Trophoblast cell (in vitro differentiated cells and primary cell): Measurements from ENCODE around the gene DDX20.
A peak's percentile ranks its signal among the peaks of the same experiment; 100 is the strongest.

Experiments used
- DNase-seq, 2 donors: peaks; one replicate each; pipeline ENCODE4 v3.0.0-alpha.2; 2016
- H2AFZ ChIP-seq: 2 replicates; pipeline ENCODE4 v1.6.1; 2013; ENCODE audit warnings: low read length, moderate library complexity, mild to moderate bottlenecking; ENCODE audit not compliant: insufficient read depth, poor library complexity
- H2AK5ac ChIP-seq: 2 replicates; pipeline ENCODE4 v1.6.1; 2013; ENCODE audit warnings: mild to moderate bottlenecking, low read length
- H2BK120ac ChIP-seq: 2 replicates; pipeline ENCODE4 v1.6.1; 2013; ENCODE audit warnings: low read length, mild to moderate bottlenecking, moderate library complexity; ENCODE audit not compliant: insufficient read depth, poor library complexity
- H2BK12ac ChIP-seq: 2 replicates; pipeline ENCODE4 v1.6.1; 2013; ENCODE audit warnings: mild to moderate bottlenecking, low read length, moderate library complexity
- H2BK5ac ChIP-seq: 2 replicates; pipeline ENCODE4 v1.6.1; 2013; ENCODE audit warnings: low read length, low read depth, moderate library complexity, mild to moderate bottlenecking; ENCODE audit not compliant: poor library complexity
- H3K14ac ChIP-seq: 2 replicates; pipeline ENCODE4 v1.6.1; 2013; ENCODE audit warnings: mild to moderate bottlenecking, low read length
- H3K18ac ChIP-seq: 2 replicates; pipeline ENCODE4 v1.6.1; 2013; ENCODE audit warnings: mild to moderate bottlenecking, low read length
- H3K23ac ChIP-seq: 2 replicates; pipeline ENCODE4 v1.6.1; 2013; ENCODE audit warnings: low read length
- H3K27ac ChIP-seq: 2 replicates; pipeline ENCODE4 v1.5.1; 2013; ENCODE audit warnings: low read depth, mild to moderate bottlenecking, inconsistent platforms, low read length, moderate library complexity
- H3K27me3 ChIP-seq: 2 replicates; pipeline ENCODE4 v1.6.1; 2013; ENCODE audit warnings: inconsistent platforms, mild to moderate bottlenecking, low read length, moderate library complexity; ENCODE audit not compliant: insufficient read depth
- H3K36me3 ChIP-seq, 2 experiments: 1 replicate in 1 of 2; 2 replicates in 1 of 2; pipeline ENCODE4 v1.6.1; 2013; ENCODE audit warnings: low read length in 2 of 2, mild to moderate bottlenecking in 2 of 2, moderate library complexity in 1 of 2; ENCODE audit not compliant: insufficient read depth in 2 of 2, control insufficient read depth in 1 of 2
- H3K4ac ChIP-seq: 2 replicates; pipeline ENCODE4 v1.6.1; 2013; ENCODE audit warnings: low read depth, mild to moderate bottlenecking, low read length, moderate library complexity
- H3K4me1 ChIP-seq, 2 experiments: 1 replicate in 1 of 2; 2 replicates in 1 of 2; pipeline ENCODE4 v1.6.1; 2013; ENCODE audit warnings: low read length in 2 of 2, mild to moderate bottlenecking in 2 of 2, moderate library complexity in 1 of 2; ENCODE audit not compliant: insufficient read depth in 2 of 2, control insufficient read depth in 1 of 2
- H3K4me2 ChIP-seq: 2 replicates; pipeline ENCODE4 v1.6.1; 2013; ENCODE audit warnings: inconsistent platforms, mild to moderate bottlenecking, low read length, moderate library complexity
- H3K4me3 ChIP-seq: 2 replicates; pipeline ENCODE4 v1.5.1; 2013; ENCODE audit warnings: mild to moderate bottlenecking, low read depth, low read length, inconsistent platforms
- H3K79me1 ChIP-seq: one replicate; pipeline ENCODE4 v1.6.1; 2013; ENCODE audit warnings: low read length
- H3K79me2 ChIP-seq: 2 replicates; pipeline ENCODE4 v1.6.1; 2013; ENCODE audit warnings: low read length, mild to moderate bottlenecking; ENCODE audit not compliant: control insufficient read depth, insufficient read depth, poor library complexity
- H3K9ac ChIP-seq: 2 replicates; pipeline ENCODE4 v1.6.1; 2013; ENCODE audit warnings: mild to moderate bottlenecking, low read length
- H3K9me3 ChIP-seq: 2 replicates; pipeline ENCODE4 v1.6.1; 2013; ENCODE audit warnings: low read depth, mild to moderate bottlenecking, control low read depth, inconsistent platforms, low read length; ENCODE audit not compliant: insufficient read depth
- H4K12ac ChIP-seq: 2 replicates; pipeline ENCODE4 v1.6.1; 2013; ENCODE audit warnings: low read depth, mild to moderate bottlenecking, low read length, moderate library complexity
- H4K8ac ChIP-seq: 2 replicates; pipeline ENCODE4 v1.6.1; 2013; ENCODE audit warnings: low read depth, mild to moderate bottlenecking, low read length, moderate library complexity
- H4K91ac ChIP-seq: one replicate; pipeline ENCODE4 v1.6.1; 2013; ENCODE audit warnings: low read depth, mild to moderate bottlenecking, low read length, moderate library complexity
- WGBS: extraction: QIAGEN DNeasy Blood & Tissue Kit; methylation state at CpG from one replicate; pipeline ENCODE4 v1.1.7; 2013; ENCODE audit warnings: missing lambda C conversion rate; ENCODE audit not compliant: insufficient read length, insufficient coverage; ENCODE audit errors: extremely low coverage; 5-methylcytosine and 5-hydroxymethylcytosine counted together

Gene DDX20

DNA sequence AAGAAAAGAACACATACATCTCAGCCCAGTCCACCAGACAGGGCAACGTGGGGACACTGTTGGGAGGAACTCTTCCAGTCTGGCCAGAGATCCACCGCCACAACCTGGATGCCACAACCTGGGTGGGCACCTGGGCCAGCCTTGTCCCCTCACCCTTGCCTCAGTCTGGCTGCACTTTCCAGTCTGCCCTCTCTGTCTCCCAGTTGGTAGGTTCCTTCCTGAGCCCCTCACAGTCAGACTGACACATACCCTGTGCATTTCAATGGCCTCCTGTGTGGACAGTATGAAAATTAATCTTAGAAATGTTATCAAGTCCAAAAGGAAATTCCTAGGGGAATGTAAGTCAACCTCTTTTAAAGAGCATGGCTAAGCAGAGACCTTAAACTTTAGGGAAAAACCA lies 49.5 kb downstream of the DDX20 start:
- no peak overlapping the region for H4K8ac ChIP-seq
- no peak overlapping the region for H3K4me2 ChIP-seq
- no peaks in the 10 kb centered on the region for H3K79me1 ChIP-seq
- no peak overlapping the region for H2AFZ ChIP-seq
- no peak overlapping the region for H3K9ac ChIP-seq
- H3K9me3 ChIP-seq = peaks cover 4% of the 10 kb centered on the region
- no peak overlapping the region for H3K18ac ChIP-seq
- no peak overlapping the region for H2AK5ac ChIP-seq
- no peak overlapping the region for H3K23ac ChIP-seq
- WGBS = no CpG with 5 or more reads among the region's 2 CpGs
- no peak overlapping the region for H2BK5ac ChIP-seq
- no peak overlapping the region for H3K4me3 ChIP-seq
- H2BK12ac ChIP-seq = no peak overlapping the region
- no peak for DNase-seq
- H2BK120ac ChIP-seq = no peak overlapping the region
- H3K4ac ChIP-seq = no peak overlapping the region
- H3K4me1 ChIP-seq = no peaks in the 10 kb centered on the region
- H4K12ac ChIP-seq = no peak overlapping the region
- H3K27me3 ChIP-seq = no peaks in the 10 kb centered on the region
- no peak overlapping the region for H3K14ac ChIP-seq
- no peak overlapping the region for H3K27ac ChIP-seq
- no peak overlapping the region for H4K91ac ChIP-seq
- H3K79me2 ChIP-seq = no peaks in the 10 kb centered on the region
- H3K36me3 ChIP-seq = no peaks in the 10 kb centered on the region

DNA sequence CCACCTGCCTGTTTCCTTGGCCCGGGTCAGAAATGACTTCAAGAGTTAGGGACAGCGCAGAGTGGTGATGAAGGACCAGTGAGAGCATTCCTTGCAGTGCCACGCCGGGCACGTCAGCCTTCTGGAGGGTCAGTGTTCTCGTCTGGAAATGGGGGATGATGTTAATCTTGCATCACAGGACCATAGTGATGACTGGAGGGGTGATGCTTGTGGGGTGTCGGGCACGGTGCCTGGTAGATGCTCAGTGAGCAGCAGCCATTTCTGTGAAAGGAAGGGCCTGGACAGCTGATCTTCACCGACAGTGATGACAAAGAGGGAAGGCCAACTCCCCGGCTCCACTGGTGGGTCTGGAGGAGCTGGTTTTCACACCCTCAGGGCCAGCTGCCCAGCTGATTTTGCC lies 56.2 kb downstream of the DDX20 start:
- WGBS = no CpG with 5 or more reads among the region's 10 CpGs
- Histone ChIP-seq H3K36me3 (no peaks in the 10 kb centered on the region), H3K9me3 (no peaks in the 10 kb centered on the region), H2BK12ac (no peak overlapping the region), H3K4me3 (no peak overlapping the region), H4K91ac (no peak overlapping the region), H3K4ac (no peak overlapping the region), H3K4me2 (no peak overlapping the region), H3K27me3 (no peaks in the 10 kb centered on the region), H3K79me2 (no peaks in the 10 kb centered on the region), H2BK120ac (no peak overlapping the region), H3K79me1 (no peaks in the 10 kb centered on the region), H3K4me1 (no peaks in the 10 kb centered on the region), H2BK5ac (no peak overlapping the region), H3K18ac (no peak overlapping the region), H3K27ac (no peak overlapping the region), H3K23ac (no peak overlapping the region), H4K8ac (no peak overlapping the region), H3K9ac (no peak overlapping the region), H4K12ac (no peak overlapping the region), H2AFZ (no peak overlapping the region), H3K14ac (no peak overlapping the region), H2AK5ac (no peak overlapping the region)
- DNase-seq = peak in 1 of 2 donors; percentile 48

DNA sequence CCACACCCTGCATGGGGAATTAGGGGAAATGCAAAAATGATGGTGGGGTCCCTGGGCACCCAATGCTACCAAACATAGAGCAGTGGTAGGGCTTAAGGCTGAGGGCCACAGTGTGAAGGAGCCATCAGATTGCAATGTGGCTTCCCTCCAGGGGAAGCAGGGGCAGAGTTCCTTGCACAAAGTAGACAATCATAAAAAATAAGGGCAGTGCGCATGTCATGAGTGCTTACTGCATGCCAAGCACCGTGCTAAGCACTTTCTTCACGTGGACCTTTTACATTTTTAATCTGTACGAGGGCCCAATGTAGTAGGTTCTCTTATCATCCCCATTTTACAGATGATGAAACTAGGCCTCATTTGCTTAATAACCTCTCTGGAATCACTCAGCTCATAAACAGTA lies 56.6 kb downstream of the DDX20 start:
- no peak overlapping the region for H4K91ac ChIP-seq
- no peaks in the 10 kb centered on the region for H3K27me3 ChIP-seq
- H2AK5ac ChIP-seq = no peak overlapping the region
- H3K27ac ChIP-seq = no peak overlapping the region
- no peak overlapping the region for H2BK120ac ChIP-seq
- no peak overlapping the region for H3K4ac ChIP-seq
- H3K14ac ChIP-seq = no peak overlapping the region
- no peak overlapping the region for H3K23ac ChIP-seq
- H2BK5ac ChIP-seq = no peak overlapping the region
- no peak overlapping the region for H3K4me2 ChIP-seq
- no peak overlapping the region for H2BK12ac ChIP-seq
- no peak overlapping the region for H3K4me3 ChIP-seq
- WGBS = no CpG with 5 or more reads among the region's 4 CpGs
- H3K79me1 ChIP-seq = no peaks in the 10 kb centered on the region
- no peak overlapping the region for H3K9ac ChIP-seq
- no peak overlapping the region for H2AFZ ChIP-seq
- no peaks in the 10 kb centered on the region for H3K9me3 ChIP-seq
- peak in 1 of 2 donors; percentile 60 for DNase-seq
- no peaks in the 10 kb centered on the region for H3K79me2 ChIP-seq
- H4K8ac ChIP-seq = no peak overlapping the region
- H3K18ac ChIP-seq = no peak overlapping the region
- H3K36me3 ChIP-seq = no peaks in the 10 kb centered on the region
- no peaks in the 10 kb centered on the region for H3K4me1 ChIP-seq
- no peak overlapping the region for H4K12ac ChIP-seq

DNA sequence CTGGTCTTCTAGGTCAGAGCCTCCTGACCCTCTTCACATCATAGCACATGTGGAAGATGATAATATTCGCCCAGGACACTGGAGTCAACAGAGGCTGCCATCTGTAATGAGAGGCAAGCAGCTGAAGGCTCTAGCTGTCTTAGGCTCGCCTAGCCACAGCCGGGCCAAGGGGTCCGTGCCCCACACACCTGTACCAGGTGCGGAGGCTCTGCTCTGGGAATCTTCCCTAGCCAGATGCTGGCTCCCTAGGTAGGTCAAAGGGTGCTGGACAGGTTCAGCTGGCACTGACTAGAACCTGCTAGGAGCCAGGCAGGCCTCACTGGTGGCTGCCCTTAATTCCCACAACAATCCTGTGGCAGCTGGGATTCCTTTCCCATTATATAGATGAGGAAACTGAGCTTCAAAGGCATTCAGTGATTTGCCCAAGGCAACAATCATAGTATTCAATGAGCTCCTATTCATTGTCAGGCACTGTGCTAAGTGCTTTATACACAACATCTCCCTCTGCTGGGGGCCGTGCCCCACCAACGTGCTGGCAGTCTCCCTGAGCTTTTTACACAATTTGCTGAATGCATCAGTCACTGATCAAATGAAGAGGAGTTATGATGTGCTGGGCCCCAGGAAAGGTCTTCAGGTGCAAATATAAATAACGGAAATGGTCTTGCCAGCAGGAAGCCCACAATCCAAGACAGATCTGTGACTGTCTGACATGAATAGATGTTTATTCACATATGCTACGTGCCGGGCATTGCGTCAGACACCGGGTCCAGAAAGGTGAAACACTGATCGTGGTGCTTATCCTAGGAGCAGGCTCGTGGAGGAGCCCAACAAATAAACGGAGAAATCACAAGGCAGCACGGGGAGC lies 58.0 kb downstream of the DDX20 start:
- no peak overlapping the region for H2BK5ac ChIP-seq
- H3K27ac ChIP-seq = no peak overlapping the region
- no peaks in the 10 kb centered on the region for H3K79me2 ChIP-seq
- H2AFZ ChIP-seq = no peak overlapping the region
- no peaks in the 10 kb centered on the region for H3K79me1 ChIP-seq
- peak; percentile 9 to 72 for DNase-seq
- no peak overlapping the region for H2AK5ac ChIP-seq
- H3K9ac ChIP-seq = no peak overlapping the region
- no peak overlapping the region for H3K18ac ChIP-seq
- H4K12ac ChIP-seq = no peak overlapping the region
- H3K9me3 ChIP-seq = no peaks in the 10 kb centered on the region
- WGBS = no CpG with 5 or more reads among the region's 16 CpGs
- H3K4ac ChIP-seq = no peak overlapping the region
- H3K4me3 ChIP-seq = no peak overlapping the region
- no peaks in the 10 kb centered on the region for H3K27me3 ChIP-seq
- H2BK120ac ChIP-seq = no peak overlapping the region
- no peak overlapping the region for H4K91ac ChIP-seq
- H3K4me2 ChIP-seq = no peak overlapping the region
- H3K14ac ChIP-seq = no peak overlapping the region
- H2BK12ac ChIP-seq = no peak overlapping the region
- no peaks in the 10 kb centered on the region for H3K36me3 ChIP-seq
- H3K23ac ChIP-seq = no peak overlapping the region
- H3K4me1 ChIP-seq = no peaks in the 10 kb centered on the region
- H4K8ac ChIP-seq = no peak overlapping the region
